HG02938 (cell line): ENCODE results near the gene SRPX.
A peak's percentile ranks its signal among the peaks of the same experiment; 100 is the strongest.

Experiments used
- ATAC-seq: cut with Tn5 transposase; IDR thresholded peaks from one replicate; pipeline ENCODE4 v1.9.1; 2021; ENCODE audit warnings: mild to moderate bottlenecking, moderate library complexity; ENCODE audit not compliant: unreplicated experiment

The SRPX gene

GRCh38 chrX:38142610-38143009, 78.1 kb downstream of the SRPX start:
- ATAC-seq = no peak

GRCh38 chrX:38138900-38139299, 81.8 kb downstream of the SRPX start:
- no peak for ATAC-seq

GRCh38 chrX:38138157-38138891, 82.3 kb downstream of the SRPX start:
- ATAC-seq = no peak

GRCh38 chrX:38129366-38129765, 91.3 kb downstream of the SRPX start:
- no peak for ATAC-seq

GRCh38 chrX:38127961-38128360, 92.7 kb downstream of the SRPX start:
- no peak for ATAC-seq

- ATAC-seq = no peak
These were observed 94.5 kb downstream of the SRPX start for GRCh38 chrX:38126179-38126578.

GRCh38 chrX:38124000-38124399, 96.7 kb downstream of the SRPX start:
- ATAC-seq = no peak

GRCh38 chrX:38117485-38117884, 103.2 kb downstream of the SRPX start:
- no peak for ATAC-seq

- no peak for ATAC-seq
These were observed 104.0 kb downstream of the SRPX start for GRCh38 chrX:38116706-38117105.

GRCh38 chrX:38112566-38112965, 108.1 kb downstream of the SRPX start:
- no peak for ATAC-seq

- ATAC-seq = no peak
These were observed 109.5 kb downstream of the SRPX start for GRCh38 chrX:38111196-38111595.

GRCh38 chrX:38110231-38110630, 110.4 kb downstream of the SRPX start:
- ATAC-seq = no peak

- no peak for ATAC-seq
These were observed 111.4 kb downstream of the SRPX start for GRCh38 chrX:38109042-38109898.

- no peak for ATAC-seq
These were observed 112.3 kb downstream of the SRPX start for GRCh38 chrX:38108364-38108763.

GRCh38 chrX:38106991-38107655, 113.5 kb downstream of the SRPX start:
- ATAC-seq = no peak

- ATAC-seq = no peak
These were observed 115.4 kb downstream of the SRPX start for GRCh38 chrX:38105216-38105725.

GRCh38 chrX:38103857-38104812, 116.5 kb downstream of the SRPX start:
- peak; percentile 88 for ATAC-seq

GRCh38 chrX:38102875-38103274, 117.8 kb downstream of the SRPX start:
- no peak for ATAC-seq

- no peak for ATAC-seq
These were observed 118.4 kb downstream of the SRPX start for GRCh38 chrX:38102240-38102639.

- no peak for ATAC-seq
These were observed 121.0 kb downstream of the SRPX start for GRCh38 chrX:38099688-38100087.
